Measurements from ENCODE around the gene CHURC1. TPM values are rescaled to one million over a fixed set of nuclear protein-coding genes. Genes with fewer than 3 reads are reported as not detected.

CHURC1 gene
- 10 to 100 TPM; 47.0 to 55.1 TPM for total RNA-seq

DNA sequence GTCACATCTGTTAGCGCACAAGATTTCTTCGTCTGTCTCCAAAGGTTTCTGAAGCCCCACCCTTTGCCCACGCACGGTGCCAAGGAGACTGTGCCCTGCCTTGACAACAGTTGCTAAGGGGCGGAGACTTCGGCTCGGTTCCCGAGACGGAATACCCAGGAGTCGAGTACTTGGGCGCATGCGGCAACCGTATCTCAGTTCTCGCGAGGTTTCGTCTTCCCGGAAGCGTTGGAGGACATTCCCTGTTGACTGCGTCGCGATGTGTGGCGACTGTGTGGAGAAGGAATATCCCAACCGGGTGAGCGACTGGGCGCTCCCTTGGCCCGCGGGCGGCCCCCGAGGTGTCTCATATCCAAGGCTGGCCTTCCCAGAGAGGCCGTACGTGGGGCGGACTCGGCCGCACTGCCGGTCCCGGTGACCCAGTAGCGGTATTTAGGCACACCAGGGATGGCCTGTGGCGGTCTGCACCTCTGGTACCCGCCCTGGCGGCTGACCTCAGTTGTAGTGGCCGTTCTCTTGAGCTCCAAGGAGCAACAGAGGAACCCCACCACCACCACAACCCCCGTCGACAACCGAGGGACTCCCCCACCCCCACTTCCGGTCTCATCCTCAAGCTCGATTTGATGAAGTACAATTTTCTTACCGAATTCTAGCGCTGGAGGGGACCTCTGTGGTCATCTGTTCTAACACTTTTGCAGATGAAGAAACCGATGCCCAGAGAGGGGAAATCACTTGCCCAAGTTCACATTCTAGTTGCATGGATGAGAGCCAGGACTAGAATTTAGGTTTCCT is at the start of gene CHURC1:
TSS of gene CHURC1 (plus strand) at position 219 of the 792 bp plus-strand sequence. CDS start at position 260, 41 bp downstream.

DNA sequence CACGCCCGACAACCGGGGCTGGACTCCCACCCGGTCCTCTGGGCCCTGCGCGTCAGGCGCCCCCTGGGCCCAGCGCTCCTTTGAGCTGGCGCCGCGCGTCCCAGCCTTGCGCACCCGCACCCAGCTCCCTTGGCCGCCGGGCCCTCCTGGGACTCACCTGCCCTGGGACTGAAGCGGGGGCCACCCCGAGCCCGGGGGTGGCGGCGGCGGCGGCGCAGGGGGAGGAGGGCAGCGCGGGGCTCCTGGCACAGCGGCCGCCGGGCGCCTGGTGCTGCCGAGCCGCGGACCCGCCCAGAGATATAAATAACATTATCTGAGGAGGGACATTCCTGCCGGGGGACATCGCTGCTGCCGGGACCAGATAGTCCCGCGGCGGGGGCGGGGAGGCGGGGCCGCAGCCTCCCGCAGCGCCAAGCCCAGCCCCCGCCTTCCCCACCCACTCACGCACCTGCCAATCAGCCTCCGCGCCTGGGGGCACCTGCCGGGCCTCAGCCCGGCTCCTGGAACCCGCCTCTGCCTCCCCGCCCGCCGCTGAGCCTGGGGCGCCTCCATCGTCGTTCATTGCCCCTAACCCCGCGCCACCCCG is 34.5 kb upstream of the CHURC1 start, which contains the start of gene SPTB:
TSS of gene SPTB (minus strand) at position 273 of the 586 bp plus-strand sequence. CDS start 56,813 bp downstream, outside the sequence.

DNA sequence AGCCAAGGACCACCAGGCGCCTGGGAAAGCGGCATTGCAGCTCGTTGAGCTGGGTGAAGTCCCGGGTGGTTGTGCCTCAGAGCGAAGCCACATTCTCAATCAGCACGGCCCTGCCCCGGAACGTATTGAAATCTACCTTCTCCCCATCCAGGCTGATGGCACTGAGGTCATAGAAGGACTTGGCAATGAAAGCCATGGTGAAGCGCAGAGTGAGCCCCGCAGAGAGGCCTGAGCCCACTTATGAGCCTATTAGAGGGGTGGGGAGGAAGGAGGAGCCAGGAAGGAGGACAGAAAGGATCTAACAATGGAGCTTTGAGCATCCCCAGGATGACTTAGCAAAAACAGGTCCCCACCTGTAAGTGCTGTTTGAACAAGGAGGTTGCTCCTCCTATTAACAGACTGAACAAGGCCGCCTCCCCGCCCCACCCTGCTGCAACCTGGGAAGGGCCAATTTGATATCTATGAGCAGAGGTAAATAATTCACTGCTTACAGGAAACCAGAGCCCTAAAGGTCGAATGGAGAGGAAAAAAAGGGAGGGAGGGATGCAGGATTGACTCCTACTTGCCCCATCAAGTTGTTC is 28.4 kb downstream of the CHURC1 start, which contains the start of gene GPX2:
TSS of gene GPX2 (minus strand) at position 215 of the 581 bp plus-strand sequence. CDS start at position 196, 19 bp downstream.

DNA sequence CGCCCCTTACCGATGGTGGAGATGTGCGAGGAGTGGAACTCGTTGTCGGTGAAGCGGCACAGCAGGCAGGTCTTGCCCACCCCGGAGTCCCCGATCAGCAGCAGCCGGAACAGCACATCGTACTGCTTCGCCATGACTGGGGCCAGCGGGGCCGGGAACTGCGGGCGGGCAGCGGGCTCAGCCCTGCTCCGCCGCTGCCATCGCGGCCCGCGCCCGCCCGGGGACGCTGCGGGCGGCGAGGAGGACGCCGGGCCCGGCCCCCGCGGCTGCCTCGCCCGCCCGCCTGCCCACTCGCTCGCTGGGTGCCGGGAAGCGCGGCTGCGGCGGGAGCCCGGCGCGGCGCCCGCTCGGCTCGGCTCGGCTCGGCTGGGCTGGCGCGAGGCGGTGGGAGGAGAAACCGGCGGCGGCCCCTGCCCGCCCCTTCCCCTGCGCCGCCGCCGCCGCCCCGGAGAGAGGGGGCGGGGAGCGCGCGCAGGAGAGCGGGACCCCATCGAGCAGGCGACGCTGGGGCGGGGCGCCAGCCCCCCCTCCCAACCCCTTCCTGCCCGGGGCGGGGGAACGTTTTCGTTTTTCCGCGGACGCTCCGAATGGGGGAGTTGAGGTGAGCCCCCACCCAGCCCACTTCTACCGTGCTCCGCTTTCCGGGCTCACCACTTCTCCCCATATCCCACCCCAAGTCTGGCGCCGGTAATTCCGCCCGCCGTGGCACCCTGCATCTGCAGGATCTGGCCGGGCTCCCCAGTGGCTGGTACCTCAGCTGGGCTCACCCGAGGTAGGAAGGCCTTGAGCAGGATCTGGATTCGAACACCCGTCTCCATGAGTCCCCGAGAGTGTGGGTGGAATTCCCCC is 57.9 kb downstream of the CHURC1 start, which contains the start of gene RAB15:
TSS of gene RAB15 (minus strand) at position 394 of the 849 bp plus-strand sequence. CDS start at position 134, 260 bp downstream.

Small RNA genes within 50 kb of the gene (small RNA-seq; reads per million reads assigned to genes)
- 0 reads per million in 2 donors for gene RPPH1-2P

Other genes with a start within 250 kb of the CHURC1 start
- 10 to 100 TPM; 49.0 to 53.7 TPM for gene PLEKHG3, start 210.0 kb upstream of the CHURC1 start, total RNA-seq
- under 1 TPM in 1 of 2 donors, not detected in 1; under 0.01 TPM for gene SPTB, start 34.5 kb upstream of the CHURC1 start, total RNA-seq
- not detected for gene GPX2, start 28.3 kb downstream of the CHURC1 start, total RNA-seq
- gene RAB15, start 57.9 kb downstream of the CHURC1 start, total RNA-seq: 1 to 10 TPM; 3.4 to 10.0 TPM
- gene FNTB, start 72.4 kb downstream of the CHURC1 start, total RNA-seq: 10 to 100 TPM; 25.8 to 50.3 TPM
- gene MAX, start 188.1 kb downstream of the CHURC1 start, total RNA-seq: 100 to 1,000 TPM in 1 of 2 donors, 10 to 100 TPM in 1; 93.3 to 106 TPM

All from melanocyte of skin (primary cell).